ENCODE data around the gene CAPN12.

CAPN12 gene

GRCh38 chr19:38781058-38781457, 36.8 kb upstream of the CAPN12 start:
- H3K27me3 ChIP-seq (ENCODE audit: insufficient read depth, poor library complexity, severe bottlenecking), result no peaks in the 10 kb centered on the region
- H3K4me3 ChIP-seq (replicated peaks; ENCODE audit: insufficient read depth, low read length), result no peak overlapping the region
- TF ChIP-seq POLR2AphosphoS5 (IDR thresholded peaks at IDR 0.05; ENCODE audit: low read depth), result no peak
- no peak for TF ChIP-seq CTCF (IDR thresholded peaks at IDR 0.05; ENCODE audit: insufficient read depth, low read length)
- TF ChIP-seq REST (IDR thresholded peaks at IDR 0.05; ENCODE audit: insufficient replicate concordance, low read depth), result no peak
- no peak for TF ChIP-seq GABPA (IDR thresholded peaks at IDR 0.05; ENCODE audit: low read depth)
- no peak for TF ChIP-seq SPI1 (IDR thresholded peaks at IDR 0.05; ENCODE audit: borderline replicate concordance, low read depth)
- DNase-seq (ENCODE audit: low read depth in 1 of 2, low spot score in 1 of 2), result no peak
- H3K27ac ChIP-seq (replicated peaks), result no peak overlapping the region

- Histone ChIP-seq H3K27me3 (ENCODE audit: insufficient read depth, poor library complexity, severe bottlenecking) (no peaks in the 10 kb centered on the region), H3K27ac (replicated peaks) (no peak overlapping the region), H3K4me3 (replicated peaks; ENCODE audit: insufficient read depth, low read length) (no peak overlapping the region)
- TF ChIP-seq GABPA (IDR thresholded peaks at IDR 0.05; ENCODE audit: low read depth) (no peak), CTCF (IDR thresholded peaks at IDR 0.05; ENCODE audit: insufficient read depth, low read length) (no peak), POLR2AphosphoS5 (IDR thresholded peaks at IDR 0.05; ENCODE audit: low read depth) (no peak), SPI1 (IDR thresholded peaks at IDR 0.05; ENCODE audit: borderline replicate concordance, low read depth) (no peak), REST (IDR thresholded peaks at IDR 0.05; ENCODE audit: insufficient replicate concordance, low read depth) (no peak)
- DNase-seq (ENCODE audit: low read depth in 1 of 2, low spot score in 1 of 2), result no peak
Measured at GRCh38 chr19:38780443-38780842, 36.2 kb upstream of the CAPN12 start.

- Histone ChIP-seq H3K27ac (replicated peaks) (no peak overlapping the region), H3K4me3 (replicated peaks; ENCODE audit: insufficient read depth, low read length) (no peak overlapping the region), H3K27me3 (ENCODE audit: insufficient read depth, poor library complexity, severe bottlenecking) (no peaks in the 10 kb centered on the region)
- DNase-seq (ENCODE audit: low read depth in 1 of 2, low spot score in 1 of 2), result no peak
- TF ChIP-seq GABPA (IDR thresholded peaks at IDR 0.05; ENCODE audit: low read depth) (no peak), SPI1 (IDR thresholded peaks at IDR 0.05; ENCODE audit: borderline replicate concordance, low read depth) (no peak), CTCF (IDR thresholded peaks at IDR 0.05; ENCODE audit: insufficient read depth, low read length) (no peak), REST (IDR thresholded peaks at IDR 0.05; ENCODE audit: insufficient replicate concordance, low read depth) (no peak), POLR2AphosphoS5 (IDR thresholded peaks at IDR 0.05; ENCODE audit: low read depth) (no peak)
Measured at GRCh38 chr19:38778733-38779132, 34.5 kb upstream of the CAPN12 start.

Measured in HL-60 (cell line).